ENCODE data around the gene SYCE3. TPM values are rescaled to one million over a fixed set of nuclear protein-coding genes. Genes with fewer than 3 reads are reported as not detected.

SYCE3 gene
- polyA plus RNA-seq, 1 donor = not detected

GRCh38 chr22:50575426-50575941 lies 12.8 kb upstream of the SYCE3 start:
- DNase-seq = no peak

GRCh38 chr22:50574383-50574755 lies 11.7 kb upstream of the SYCE3 start:
- no peak for DNase-seq

GRCh38 chr22:50573491-50574382 lies 11.0 kb upstream of the SYCE3 start:
- no peak for DNase-seq

- DNase-seq = no peak
Measured at GRCh38 chr22:50572965-50573364, 10.2 kb upstream of the SYCE3 start.

GRCh38 chr22:50571264-50572175 lies 8.8 kb upstream of the SYCE3 start:
- DNase-seq = no peak

GRCh38 chr22:50570861-50571260 lies 8.1 kb upstream of the SYCE3 start:
- no peak for DNase-seq

- no peak for DNase-seq
Measured at GRCh38 chr22:50569896-50570535, 7.3 kb upstream of the SYCE3 start.

GRCh38 chr22:50569041-50569459 lies 6.3 kb upstream of the SYCE3 start:
- DNase-seq = no peak

GRCh38 chr22:50568626-50569025 lies 5.9 kb upstream of the SYCE3 start:
- no peak for DNase-seq

- DNase-seq = no peak
Measured at GRCh38 chr22:50567721-50568252, 5.1 kb upstream of the SYCE3 start.

- DNase-seq = no peak
Measured at GRCh38 chr22:50564289-50564688, 1.6 kb upstream of the SYCE3 start.

- DNase-seq = no peak
Measured at GRCh38 chr22:50563413-50564160, 868 bp upstream of the SYCE3 start.

GRCh38 chr22:50561401-50562358 lies 1.0 kb downstream of the SYCE3 start:
- no peak for DNase-seq

- DNase-seq = no peak
Measured at GRCh38 chr22:50560034-50560433, 2.7 kb downstream of the SYCE3 start.

GRCh38 chr22:50556703-50557102 lies 6.0 kb downstream of the SYCE3 start:
- DNase-seq = no peak

GRCh38 chr22:50553310-50553709 lies 9.4 kb downstream of the SYCE3 start:
- no peak for DNase-seq

- no peak for DNase-seq
Measured at GRCh38 chr22:50551160-50551752, 11.5 kb downstream of the SYCE3 start.

GRCh38 chr22:50550395-50550794 lies 12.3 kb downstream of the SYCE3 start:
- DNase-seq = no peak

- DNase-seq = no peak
Measured at GRCh38 chr22:50548921-50549790, 13.6 kb downstream of the SYCE3 start.

Measured in hindlimb muscle (tissue), 1 donor.